ENCODE measurements around the gene SH2D3C. TPM values are rescaled to one million over a fixed set of nuclear protein-coding genes. Genes with fewer than 3 reads are reported as not detected.

SH2D3C gene
- polyA plus RNA-seq, 1 donor from 2014 or later = 14.5 TPM

GRCh38 chr9:127767909-127768331 is 10.5 kb downstream of the SH2D3C start:
- H3K4me3 ChIP-seq (ENCODE audit: low read length) = no peak overlapping the region
- no peak overlapping the region for H3K9ac ChIP-seq (ENCODE audit: low read length)
- no peaks in the 10 kb centered on the region for H4K20me1 ChIP-seq (ENCODE audit: insufficient read depth)
- H3F3A ChIP-seq (ENCODE audit: insufficient read depth, low read length, poor library complexity, severe bottlenecking) = no peaks in the 10 kb centered on the region
- H2AFZ ChIP-seq (ENCODE audit: low read depth, low read length) = no peak overlapping the region
- no peaks in the 10 kb centered on the region for H3K79me2 ChIP-seq (replicated peaks; ENCODE audit: insufficient read depth, low read length)
- no peaks in the 10 kb centered on the region for H3K36me3 ChIP-seq (ENCODE audit: insufficient read depth, low read length)
- H3K4me2 ChIP-seq (ENCODE audit: low read length) = no peak overlapping the region
- H3K9me2 ChIP-seq (ENCODE audit: insufficient read depth, low read length) = no peaks in the 10 kb centered on the region
- TF ChIP-seq RAD21 (conservative IDR thresholded peaks at IDR 0.05) (no peak), SMC3 (conservative IDR thresholded peaks at IDR 0.05; ENCODE audit: poor library complexity) (no peak), MXI1 (conservative IDR thresholded peaks at IDR 0.05; ENCODE audit: poor library complexity, severe bottlenecking) (no peak), EP300 (conservative IDR thresholded peaks at IDR 0.05; ENCODE audit: poor library complexity, severe bottlenecking) (no peak), POLR2AphosphoS5 (IDR thresholded peaks at IDR 0.05) (no peak), TAF1 (IDR thresholded peaks at IDR 0.05; ENCODE audit: low read depth) (no peak), EZH2 (IDR thresholded peaks at IDR 0.05; ENCODE audit: borderline replicate concordance, insufficient read depth, low read length, poor library complexity, severe bottlenecking) (no peak), CTCF (IDR thresholded peaks at IDR 0.05; ENCODE audit: poor library complexity, severe bottlenecking) (no peak), REST (IDR thresholded peaks at IDR 0.05; ENCODE audit: borderline replicate concordance) (no peak)
- H3K9me3 ChIP-seq (ENCODE audit: low read length) = no peaks in the 10 kb centered on the region
- H3K27ac ChIP-seq (ENCODE audit: low read length) = no peak overlapping the region
- no peaks in the 10 kb centered on the region for H3K27me3 ChIP-seq (ENCODE audit: insufficient read depth, low read depth, low read length)

GRCh38 chr9:127767410-127767809 is 11.1 kb downstream of the SH2D3C start:
- no peaks in the 10 kb centered on the region for H3K79me2 ChIP-seq (replicated peaks; ENCODE audit: insufficient read depth, low read length)
- no peaks in the 10 kb centered on the region for H3K36me3 ChIP-seq (ENCODE audit: insufficient read depth, low read length)
- no peak overlapping the region for H3K9ac ChIP-seq (ENCODE audit: low read length)
- no peak overlapping the region for H3K4me2 ChIP-seq (ENCODE audit: low read length)
- H3K27me3 ChIP-seq (ENCODE audit: insufficient read depth, low read depth, low read length) = no peaks in the 10 kb centered on the region
- H4K20me1 ChIP-seq (ENCODE audit: insufficient read depth) = no peaks in the 10 kb centered on the region
- TF ChIP-seq RAD21 (conservative IDR thresholded peaks at IDR 0.05) (no peak), MXI1 (conservative IDR thresholded peaks at IDR 0.05; ENCODE audit: poor library complexity, severe bottlenecking) (no peak), POLR2AphosphoS5 (IDR thresholded peaks at IDR 0.05) (no peak), SMC3 (conservative IDR thresholded peaks at IDR 0.05; ENCODE audit: poor library complexity) (no peak), CTCF (IDR thresholded peaks at IDR 0.05; ENCODE audit: poor library complexity, severe bottlenecking) (no peak), TAF1 (IDR thresholded peaks at IDR 0.05; ENCODE audit: low read depth) (no peak), EZH2 (IDR thresholded peaks at IDR 0.05; ENCODE audit: borderline replicate concordance, insufficient read depth, low read length, poor library complexity, severe bottlenecking) (no peak)
- H3K9me3 ChIP-seq (ENCODE audit: low read length) = no peaks in the 10 kb centered on the region
- no peak overlapping the region for H2AFZ ChIP-seq (ENCODE audit: low read depth, low read length)
- no peaks in the 10 kb centered on the region for H3K9me2 ChIP-seq (ENCODE audit: insufficient read depth, low read length)
- H3F3A ChIP-seq (ENCODE audit: insufficient read depth, low read length, poor library complexity, severe bottlenecking) = no peaks in the 10 kb centered on the region
- no peak overlapping the region for H3K4me3 ChIP-seq (ENCODE audit: low read length)
- no peak overlapping the region for H3K27ac ChIP-seq (ENCODE audit: low read length)
